KOPT-K1 (cell line): ENCODE results near the gene PAF1.

Experiments
- H3K27ac ChIP-seq: fragments of 200-600 bp; sonication (generic); 2 replicates; pipeline ENCODE4 v1.5.1; 2016; ENCODE audit warnings: antibody characterized with exemption, mild to moderate bottlenecking, low read depth, low read length; ENCODE audit not compliant: poor library complexity, severe bottlenecking
- H3K36me3 ChIP-seq: fragments of 200-600 bp; sonication (generic); 2 replicates; pipeline ENCODE4 v1.5.1; 2017; ENCODE audit warnings: antibody characterized with exemption, mild to moderate bottlenecking, low read length, moderate library complexity; ENCODE audit not compliant: insufficient read depth
- H3K9me3 ChIP-seq: fragments of 200-600 bp; sonication (generic); 2 replicates; pipeline ENCODE4 v1.5.1; 2017; ENCODE audit warnings: antibody characterized with exemption, low read length, mild to moderate bottlenecking; ENCODE audit not compliant: insufficient read depth, poor library complexity, severe bottlenecking

Gene PAF1

GRCh38 chr19:39363901-39364457, 26.9 kb downstream of the PAF1 start:
- no peak overlapping the region for H3K27ac ChIP-seq
- no peaks in the 10 kb centered on the region for H3K9me3 ChIP-seq
- peaks cover 78% of the 10 kb centered on the region for H3K36me3 ChIP-seq

- Histone ChIP-seq H3K27ac (no peak overlapping the region), H3K9me3 (no peaks in the 10 kb centered on the region), H3K36me3 (peaks cover 78% of the 10 kb centered on the region)
Measured at GRCh38 chr19:39362682-39363657, 27.9 kb downstream of the PAF1 start.

GRCh38 chr19:39360599-39360998, 30.3 kb downstream of the PAF1 start:
- Histone ChIP-seq H3K36me3 (peaks cover 85% of the 10 kb centered on the region), H3K9me3 (no peaks in the 10 kb centered on the region), H3K27ac (no peak overlapping the region)

- Histone ChIP-seq H3K9me3 (no peaks in the 10 kb centered on the region), H3K27ac (no peak overlapping the region), H3K36me3 (peaks cover 89% of the 10 kb centered on the region)
Measured at GRCh38 chr19:39359026-39359425, 31.9 kb downstream of the PAF1 start.

GRCh38 chr19:39356647-39357046, 34.3 kb downstream of the PAF1 start:
- H3K36me3 ChIP-seq: peaks cover 91% of the 10 kb centered on the region
- H3K27ac ChIP-seq: no peak overlapping the region
- H3K9me3 ChIP-seq: no peaks in the 10 kb centered on the region

- no peaks in the 10 kb centered on the region for H3K9me3 ChIP-seq
- H3K27ac ChIP-seq: no peak overlapping the region
- peaks cover 90% of the 10 kb centered on the region for H3K36me3 ChIP-seq
Measured at GRCh38 chr19:39356073-39356472, 34.8 kb downstream of the PAF1 start.

- Histone ChIP-seq H3K27ac (no peak overlapping the region), H3K9me3 (no peaks in the 10 kb centered on the region), H3K36me3 (peaks cover 84% of the 10 kb centered on the region)
Measured at GRCh38 chr19:39355253-39355652, 35.7 kb downstream of the PAF1 start.

GRCh38 chr19:39352381-39353255, 38.3 kb downstream of the PAF1 start:
- Histone ChIP-seq H3K9me3 (no peaks in the 10 kb centered on the region), H3K27ac (no peak overlapping the region), H3K36me3 (peaks cover 87% of the 10 kb centered on the region)

GRCh38 chr19:39351537-39352064, 39.3 kb downstream of the PAF1 start:
- Histone ChIP-seq H3K27ac (no peak overlapping the region), H3K9me3 (no peaks in the 10 kb centered on the region), H3K36me3 (peaks cover 77% of the 10 kb centered on the region)

GRCh38 chr19:39350156-39350555, 40.8 kb downstream of the PAF1 start:
- Histone ChIP-seq H3K27ac (no peak overlapping the region), H3K9me3 (no peaks in the 10 kb centered on the region), H3K36me3 (peaks cover 71% of the 10 kb centered on the region)

- no peaks in the 10 kb centered on the region for H3K9me3 ChIP-seq
- no peak overlapping the region for H3K27ac ChIP-seq
- peaks cover 66% of the 10 kb centered on the region for H3K36me3 ChIP-seq
Measured at GRCh38 chr19:39349326-39349725, 41.6 kb downstream of the PAF1 start.

- Histone ChIP-seq H3K9me3 (no peaks in the 10 kb centered on the region), H3K27ac (no peak overlapping the region), H3K36me3 (peaks cover 50% of the 10 kb centered on the region)
Measured at GRCh38 chr19:39347332-39348164, 43.4 kb downstream of the PAF1 start.

GRCh38 chr19:39345956-39346355, 45.0 kb downstream of the PAF1 start:
- H3K27ac ChIP-seq: no peak overlapping the region
- H3K36me3 ChIP-seq: peaks cover 39% of the 10 kb centered on the region
- no peaks in the 10 kb centered on the region for H3K9me3 ChIP-seq

- Histone ChIP-seq H3K36me3 (peaks cover 13% of the 10 kb centered on the region), H3K27ac (peak overlapping the region; percentile 59), H3K9me3 (no peaks in the 10 kb centered on the region)
Measured at GRCh38 chr19:39342647-39343305, 48.1 kb downstream of the PAF1 start.
